GM12878 (cell line): ENCODE results near the gene MAP1LC3B. TPM values are rescaled to one million over a fixed set of nuclear protein-coding genes. Genes with fewer than 3 reads are reported as not detected.

Experiments
- CHD4 ChIP-seq: fragments of 200-600 bp; sonication (generic); IDR thresholded peaks from 2 replicates; pipeline ENCODE4 v1.6.1; 2016; ENCODE audit warnings: mild to moderate bottlenecking
- FOS ChIP-seq: IDR thresholded peaks from 3 replicates; pipeline ENCODE4 v1.6.1; 2011; ENCODE audit warnings: borderline replicate concordance; ENCODE audit not compliant: insufficient read length; ENCODE audit errors: extremely low read depth
- MEF2A ChIP-seq: IDR thresholded peaks from 2 replicates; pipeline ENCODE4 v1.6.1; 2011; ENCODE audit warnings: low read depth, mild to moderate bottlenecking, low read length, moderate library complexity; ENCODE audit not compliant: insufficient read depth
- MYC ChIP-seq: IDR thresholded peaks from 2 replicates; pipeline ENCODE4 v1.6.1; 2011; ENCODE audit warnings: mild to moderate bottlenecking, low read length, moderate library complexity, inconsistent platforms; ENCODE audit not compliant: insufficient read depth, insufficient replicate concordance, insufficient read length, severe bottlenecking
- TARDBP ChIP-seq: IDR thresholded peaks from 2 replicates; pipeline ENCODE4 v1.6.1; 2016; ENCODE audit warnings: borderline replicate concordance
- TCF12 ChIP-seq: IDR thresholded peaks from 2 replicates; pipeline ENCODE4 v1.6.1; 2011; ENCODE audit warnings: low read depth, mild to moderate bottlenecking, low read length
- ZBED1 ChIP-seq: IDR thresholded peaks from 2 replicates; pipeline ENCODE4 v1.6.1; 2016; ENCODE audit warnings: borderline replicate concordance
- polyA plus RNA-seq, 11 experiments: library from polyadenylated mRNA; depleted of rRNA in 4 of 11; unstranded in 6 of 11; stranded (reverse) in 5 of 11; fragments of >200 nt; fragmentation: Nextera tagmentation in 4 of 11; fragmentation: Illumina TruSeq in 1 of 11; extraction: Ambion mirVana in 4 of 11; extraction: Trizol in 1 of 11; gene quantifications; 1 replicate in 1 of 11; 2 replicates in 10 of 11; pipeline versions ENCODE4 v1.2.1 to v1.2.3, GENCODE V29; 2011 to 2016; ENCODE audit warnings: inconsistent platforms in 2 of 11, missing spikeins in 2 of 11, low read depth in 1 of 11
- total RNA-seq, 4 experiments: library from RNA; depleted of rRNA in 3 of 4; stranded (reverse); fragments of >200 nt in 3 of 4; fragmentation: Illumina TruSeq in 1 of 4; extraction: Trizol in 1 of 4; gene quantifications; 2 replicates each; pipeline versions ENCODE4 v1.2.1 to v1.2.3, GENCODE V29; 2013 to 2021
- TF ChIP-seq, protein P1 (sequence below): fragments of 450-650 bp; formaldehyde crosslinking; IDR thresholded peaks from 2 replicates; pipeline ENCODE4 v1.5.0; 2022; ENCODE audit warnings: mild to moderate bottlenecking, missing genetic modification characterization
- TF ChIP-seq, protein P2 (sequence below): fragments of 450-650 bp; IDR thresholded peaks from 2 replicates; pipeline ENCODE4 v1.6.1; 2017; ENCODE audit warnings: mild to moderate bottlenecking
- TF ChIP-seq, protein P3 (sequence below): fragments of 150-350 bp; IDR thresholded peaks from 2 replicates; pipeline ENCODE4 v1.6.1; 2014; ENCODE audit warnings: mild to moderate bottlenecking, low read depth, low read length
- TF ChIP-seq, protein P4 (sequence below): fragments of 450-650 bp; IDR thresholded peaks from 2 replicates; pipeline ENCODE4 v1.6.1; 2017; ENCODE audit warnings: borderline replicate concordance
- TF ChIP-seq, protein P5 (sequence below): fragments of 450-650 bp; IDR thresholded peaks from 2 replicates; pipeline ENCODE4 v1.6.1; 2016; ENCODE audit warnings: mild to moderate bottlenecking
- TF ChIP-seq, protein P6 (sequence below): IDR thresholded peaks from 2 replicates; pipeline ENCODE4 v1.6.1; 2011; ENCODE audit warnings: borderline replicate concordance, low read depth, mild to moderate bottlenecking, moderate library complexity, mixed read lengths, low read length; ENCODE audit not compliant: insufficient read depth; ENCODE audit errors: extremely low read length
- TF ChIP-seq, protein P7 (sequence below): IDR thresholded peaks from 2 replicates; pipeline ENCODE4 v1.6.1; 2011; ENCODE audit warnings: borderline replicate concordance, low read depth, mild to moderate bottlenecking, moderate library complexity, low read length; ENCODE audit not compliant: insufficient read depth, poor library complexity, severe bottlenecking

Gene MAP1LC3B
- total and polyA plus RNA-seq, 10 of the 15 experiments (the other 5 are each of a cell fraction or from before 2014, with no cell fraction given) = 6.1 to 42.8 (median 13.7) TPM

DNA sequence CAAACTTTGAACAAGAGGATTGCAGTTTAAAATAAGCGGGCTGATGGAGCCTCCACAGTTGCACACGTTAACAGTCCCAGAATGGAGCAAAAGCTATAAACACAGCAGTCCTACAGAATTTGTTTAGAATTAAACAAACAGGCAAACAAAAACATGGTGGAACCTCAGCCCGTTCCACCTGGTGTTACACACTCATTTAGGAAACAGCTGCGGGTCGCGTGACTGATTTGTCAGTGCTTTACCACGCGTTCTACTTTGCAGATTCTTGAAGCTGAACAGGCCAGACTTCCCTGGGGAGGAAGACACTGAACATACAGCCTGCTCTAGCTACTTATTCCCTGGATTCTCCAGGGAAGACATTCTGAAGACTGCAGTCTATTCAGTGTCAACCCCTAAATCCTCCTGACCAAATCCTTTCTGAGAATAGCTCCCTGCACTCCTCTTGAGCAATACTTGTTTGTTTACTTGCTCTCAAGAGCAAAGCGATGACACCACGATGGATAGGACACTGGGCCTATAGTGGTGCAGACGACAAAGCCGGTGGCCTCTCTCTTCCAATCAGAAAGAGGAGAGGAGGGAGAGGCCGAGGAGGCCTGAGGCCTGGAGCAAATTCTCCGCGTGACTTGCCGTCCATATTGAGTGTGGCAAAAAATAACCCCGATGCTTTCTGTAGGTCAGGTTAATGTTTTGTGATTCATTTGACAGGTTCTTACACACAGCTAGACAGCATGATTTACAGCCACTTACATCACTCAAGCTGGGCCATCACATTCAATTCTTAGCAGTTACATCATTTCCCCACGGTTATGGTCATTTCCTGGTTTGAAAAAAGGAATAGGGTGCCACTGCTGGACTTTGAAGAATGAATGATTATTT is 4.0 kb upstream of the MAP1LC3B start (continued):
- TF ChIP-seq, protein P1, sequence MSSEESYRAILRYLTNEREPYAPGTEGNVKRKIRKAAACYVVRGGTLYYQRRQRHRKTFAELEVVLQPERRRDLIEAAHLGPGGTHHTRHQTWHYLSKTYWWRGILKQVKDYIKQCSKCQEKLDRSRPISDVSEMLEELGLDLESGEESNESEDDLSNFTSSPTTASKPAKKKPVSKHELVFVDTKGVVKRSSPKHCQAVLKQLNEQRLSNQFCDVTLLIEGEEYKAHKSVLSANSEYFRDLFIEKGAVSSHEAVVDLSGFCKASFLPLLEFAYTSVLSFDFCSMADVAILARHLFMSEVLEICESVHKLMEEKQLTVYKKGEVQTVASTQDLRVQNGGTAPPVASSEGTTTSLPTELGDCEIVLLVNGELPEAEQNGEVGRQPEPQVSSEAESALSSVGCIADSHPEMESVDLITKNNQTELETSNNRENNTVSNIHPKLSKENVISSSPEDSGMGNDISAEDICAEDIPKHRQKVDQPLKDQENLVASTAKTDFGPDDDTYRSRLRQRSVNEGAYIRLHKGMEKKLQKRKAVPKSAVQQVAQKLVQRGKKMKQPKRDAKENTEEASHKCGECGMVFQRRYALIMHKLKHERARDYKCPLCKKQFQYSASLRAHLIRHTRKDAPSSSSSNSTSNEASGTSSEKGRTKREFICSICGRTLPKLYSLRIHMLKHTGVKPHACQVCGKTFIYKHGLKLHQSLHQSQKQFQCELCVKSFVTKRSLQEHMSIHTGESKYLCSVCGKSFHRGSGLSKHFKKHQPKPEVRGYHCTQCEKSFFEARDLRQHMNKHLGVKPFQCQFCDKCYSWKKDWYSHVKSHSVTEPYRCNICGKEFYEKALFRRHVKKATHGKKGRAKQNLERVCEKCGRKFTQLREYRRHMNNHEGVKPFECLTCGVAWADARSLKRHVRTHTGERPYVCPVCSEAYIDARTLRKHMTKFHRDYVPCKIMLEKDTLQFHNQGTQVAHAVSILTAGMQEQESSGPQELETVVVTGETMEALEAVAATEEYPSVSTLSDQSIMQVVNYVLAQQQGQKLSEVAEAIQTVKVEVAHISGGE = no peak
- TF ChIP-seq FOS (peak; percentile 92), TCF12 (peak; percentile 96), TARDBP (peak; percentile 50; the same call in 1 of the 2 replicates), ZBED1 (no peak), MEF2A (0 out of 2 replicates have a peak, but pooled peaks have one; percentile 26), CHD4 (no peak), MYC (no peak)
- TF ChIP-seq, protein P2, sequence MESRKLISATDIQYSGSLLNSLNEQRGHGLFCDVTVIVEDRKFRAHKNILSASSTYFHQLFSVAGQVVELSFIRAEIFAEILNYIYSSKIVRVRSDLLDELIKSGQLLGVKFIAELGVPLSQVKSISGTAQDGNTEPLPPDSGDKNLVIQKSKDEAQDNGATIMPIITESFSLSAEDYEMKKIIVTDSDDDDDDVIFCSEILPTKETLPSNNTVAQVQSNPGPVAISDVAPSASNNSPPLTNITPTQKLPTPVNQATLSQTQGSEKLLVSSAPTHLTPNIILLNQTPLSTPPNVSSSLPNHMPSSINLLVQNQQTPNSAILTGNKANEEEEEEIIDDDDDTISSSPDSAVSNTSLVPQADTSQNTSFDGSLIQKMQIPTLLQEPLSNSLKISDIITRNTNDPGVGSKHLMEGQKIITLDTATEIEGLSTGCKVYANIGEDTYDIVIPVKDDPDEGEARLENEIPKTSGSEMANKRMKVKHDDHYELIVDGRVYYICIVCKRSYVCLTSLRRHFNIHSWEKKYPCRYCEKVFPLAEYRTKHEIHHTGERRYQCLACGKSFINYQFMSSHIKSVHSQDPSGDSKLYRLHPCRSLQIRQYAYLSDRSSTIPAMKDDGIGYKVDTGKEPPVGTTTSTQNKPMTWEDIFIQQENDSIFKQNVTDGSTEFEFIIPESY = no peak
- TF ChIP-seq, protein P3, sequence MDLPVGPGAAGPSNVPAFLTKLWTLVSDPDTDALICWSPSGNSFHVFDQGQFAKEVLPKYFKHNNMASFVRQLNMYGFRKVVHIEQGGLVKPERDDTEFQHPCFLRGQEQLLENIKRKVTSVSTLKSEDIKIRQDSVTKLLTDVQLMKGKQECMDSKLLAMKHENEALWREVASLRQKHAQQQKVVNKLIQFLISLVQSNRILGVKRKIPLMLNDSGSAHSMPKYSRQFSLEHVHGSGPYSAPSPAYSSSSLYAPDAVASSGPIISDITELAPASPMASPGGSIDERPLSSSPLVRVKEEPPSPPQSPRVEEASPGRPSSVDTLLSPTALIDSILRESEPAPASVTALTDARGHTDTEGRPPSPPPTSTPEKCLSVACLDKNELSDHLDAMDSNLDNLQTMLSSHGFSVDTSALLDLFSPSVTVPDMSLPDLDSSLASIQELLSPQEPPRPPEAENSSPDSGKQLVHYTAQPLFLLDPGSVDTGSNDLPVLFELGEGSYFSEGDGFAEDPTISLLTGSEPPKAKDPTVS = no peak
- TF ChIP-seq, protein P4, sequence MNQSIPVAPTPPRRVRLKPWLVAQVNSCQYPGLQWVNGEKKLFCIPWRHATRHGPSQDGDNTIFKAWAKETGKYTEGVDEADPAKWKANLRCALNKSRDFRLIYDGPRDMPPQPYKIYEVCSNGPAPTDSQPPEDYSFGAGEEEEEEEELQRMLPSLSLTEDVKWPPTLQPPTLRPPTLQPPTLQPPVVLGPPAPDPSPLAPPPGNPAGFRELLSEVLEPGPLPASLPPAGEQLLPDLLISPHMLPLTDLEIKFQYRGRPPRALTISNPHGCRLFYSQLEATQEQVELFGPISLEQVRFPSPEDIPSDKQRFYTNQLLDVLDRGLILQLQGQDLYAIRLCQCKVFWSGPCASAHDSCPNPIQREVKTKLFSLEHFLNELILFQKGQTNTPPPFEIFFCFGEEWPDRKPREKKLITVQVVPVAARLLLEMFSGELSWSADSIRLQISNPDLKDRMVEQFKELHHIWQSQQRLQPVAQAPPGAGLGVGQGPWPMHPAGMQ = no peak
- TF ChIP-seq, protein P5, sequence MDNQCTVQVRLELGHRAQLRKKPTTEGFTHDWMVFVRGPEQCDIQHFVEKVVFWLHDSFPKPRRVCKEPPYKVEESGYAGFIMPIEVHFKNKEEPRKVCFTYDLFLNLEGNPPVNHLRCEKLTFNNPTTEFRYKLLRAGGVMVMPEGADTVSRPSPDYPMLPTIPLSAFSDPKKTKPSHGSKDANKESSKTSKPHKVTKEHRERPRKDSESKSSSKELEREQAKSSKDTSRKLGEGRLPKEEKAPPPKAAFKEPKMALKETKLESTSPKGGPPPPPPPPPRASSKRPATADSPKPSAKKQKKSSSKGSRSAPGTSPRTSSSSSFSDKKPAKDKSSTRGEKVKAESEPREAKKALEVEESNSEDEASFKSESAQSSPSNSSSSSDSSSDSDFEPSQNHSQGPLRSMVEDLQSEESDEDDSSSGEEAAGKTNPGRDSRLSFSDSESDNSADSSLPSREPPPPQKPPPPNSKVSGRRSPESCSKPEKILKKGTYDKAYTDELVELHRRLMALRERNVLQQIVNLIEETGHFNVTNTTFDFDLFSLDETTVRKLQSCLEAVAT = no peak
- TF ChIP-seq, protein P6, sequence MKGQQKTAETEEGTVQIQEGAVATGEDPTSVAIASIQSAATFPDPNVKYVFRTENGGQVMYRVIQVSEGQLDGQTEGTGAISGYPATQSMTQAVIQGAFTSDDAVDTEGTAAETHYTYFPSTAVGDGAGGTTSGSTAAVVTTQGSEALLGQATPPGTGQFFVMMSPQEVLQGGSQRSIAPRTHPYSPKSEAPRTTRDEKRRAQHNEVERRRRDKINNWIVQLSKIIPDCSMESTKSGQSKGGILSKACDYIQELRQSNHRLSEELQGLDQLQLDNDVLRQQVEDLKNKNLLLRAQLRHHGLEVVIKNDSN = peak; percentile 66
- TF ChIP-seq, protein P7, sequence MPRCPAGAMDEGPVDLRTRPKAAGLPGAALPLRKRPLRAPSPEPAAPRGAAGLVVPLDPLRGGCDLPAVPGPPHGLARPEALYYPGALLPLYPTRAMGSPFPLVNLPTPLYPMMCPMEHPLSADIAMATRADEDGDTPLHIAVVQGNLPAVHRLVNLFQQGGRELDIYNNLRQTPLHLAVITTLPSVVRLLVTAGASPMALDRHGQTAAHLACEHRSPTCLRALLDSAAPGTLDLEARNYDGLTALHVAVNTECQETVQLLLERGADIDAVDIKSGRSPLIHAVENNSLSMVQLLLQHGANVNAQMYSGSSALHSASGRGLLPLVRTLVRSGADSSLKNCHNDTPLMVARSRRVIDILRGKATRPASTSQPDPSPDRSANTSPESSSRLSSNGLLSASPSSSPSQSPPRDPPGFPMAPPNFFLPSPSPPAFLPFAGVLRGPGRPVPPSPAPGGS = no peak
